Natural killer cell (primary cell): Measurements from ENCODE around the gene GPC5. TPM values are rescaled to one million over a fixed set of nuclear protein-coding genes. Genes with fewer than 3 reads are reported as not detected.

Experiments
- ATAC-seq, 3 donors: fragments of 150-1000 bp in 2 of 3; fragments of 200-7000 bp in 1 of 3; cut with Tn5 transposase; 1 replicate in 1 of 3; 2 replicates in 2 of 3; pipeline ENCODE4 v1.10.0; 2021; ENCODE audit warnings: mild to moderate bottlenecking in 2 of 3, moderate library complexity in 2 of 3
- DNase-seq, 2 donors: peaks; one replicate each; pipeline versions ENCODE4 v3.0.0 to v3.0.0-alpha.2; 2013 to 2021; ENCODE audit warnings: mixed read lengths in 1 of 2
- H3K27ac ChIP-seq: one replicate; pipeline ENCODE4 v1.5.1; 2013; ENCODE audit warnings: mild to moderate bottlenecking, low read length
- H3K27me3 ChIP-seq: one replicate; pipeline ENCODE4 v1.6.1; 2013; ENCODE audit warnings: low read length; ENCODE audit not compliant: control insufficient read depth, insufficient read depth
- H3K36me3 ChIP-seq: one replicate; pipeline ENCODE4 v1.6.1; 2013; ENCODE audit warnings: low read length; ENCODE audit not compliant: control insufficient read depth, insufficient read depth
- H3K4me1 ChIP-seq: one replicate; pipeline ENCODE4 v1.6.1; 2013; ENCODE audit warnings: low read length; ENCODE audit not compliant: control insufficient read depth, insufficient read depth
- H3K4me3 ChIP-seq: one replicate; pipeline ENCODE4 v1.5.1; 2013; ENCODE audit warnings: low read length
- H3K9me3 ChIP-seq: one replicate; pipeline ENCODE4 v1.6.1; 2013; ENCODE audit warnings: low read length; ENCODE audit not compliant: control insufficient read depth, insufficient read depth
- H3K27ac Mint-ChIP-seq, 2 donors: one replicate each; pipeline ENCODE4 v1.8.0; 2022; ENCODE audit warnings: mild to moderate bottlenecking in 2 of 2, mixed read lengths in 2 of 2, moderate library complexity in 1 of 2
- H3K27me3 Mint-ChIP-seq, 2 donors: one replicate each; pipeline ENCODE4 v1.8.0; 2022; ENCODE audit warnings: low read depth in 2 of 2, mixed read lengths in 2 of 2
- H3K36me3 Mint-ChIP-seq: one replicate; pipeline ENCODE4 v1.8.0; 2022; ENCODE audit warnings: mixed read lengths
- H3K4me1 Mint-ChIP-seq, 2 donors: one replicate each; pipeline ENCODE4 v1.8.0; 2022; ENCODE audit warnings: mixed read lengths in 2 of 2
- H3K4me3 Mint-ChIP-seq: one replicate; pipeline ENCODE4 v1.8.0; 2022; ENCODE audit warnings: mild to moderate bottlenecking, moderate library complexity, mixed read lengths
- H3K9me3 Mint-ChIP-seq, 2 donors: one replicate each; pipeline ENCODE4 v1.8.0; 2022; ENCODE audit warnings: mixed read lengths in 2 of 2
- CTCF ChIP-seq: fragments of 200-600 bp; IDR thresholded peaks from one replicate; pipeline ENCODE4 v1.8.0; 2022; ENCODE audit warnings: antibody characterized with exemption
- WGBS: methylation state at CpG from one replicate; pipeline ENCODE4 v1.1.7; 2013; ENCODE audit warnings: missing lambda C conversion rate; ENCODE audit not compliant: insufficient coverage; 5-methylcytosine and 5-hydroxymethylcytosine counted together
- intact Hi-C: fragments of 100-400 bp; cut with micrococcal nuclease; formaldehyde crosslinking; loops from one replicate; pipeline ENCODE4 v1.14.2; 2022
- total RNA-seq, 4 donors: library from RNA; stranded (reverse); fragments of 120-200 nt in 1 of 4; gene quantifications; one replicate each; pipeline versions ENCODE4 v1.2.3 to v1.2.4, GENCODE V29; 2013 to 2022

The GPC5 gene
- total RNA-seq, 3 donors from 2014 or later (not counting 1 experiment from before 2014, with no cell fraction given): not detected

DNA sequence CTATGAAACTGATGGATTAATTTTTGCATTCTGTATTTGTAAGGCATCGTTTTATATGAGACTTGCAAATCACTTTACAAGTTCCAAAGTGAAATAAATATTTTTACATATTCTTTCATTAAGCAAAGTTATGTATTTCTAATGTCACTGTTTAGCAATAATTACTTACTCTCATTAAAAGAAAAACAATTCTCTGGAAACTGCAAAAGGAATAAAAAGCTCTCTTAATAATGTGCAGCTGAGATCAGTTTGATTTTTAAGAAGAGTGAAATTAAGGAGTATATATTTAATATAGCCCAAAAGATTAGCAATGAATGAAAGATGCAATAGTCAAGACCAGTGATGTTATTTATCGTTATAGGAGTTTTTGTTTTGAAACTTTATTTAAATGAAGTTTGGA, 155.2 kb downstream of the GPC5 start:
- H3K27me3 Mint-ChIP-seq: no peaks in the 10 kb centered on the region
- H3K36me3 Mint-ChIP-seq: no peaks in the 10 kb centered on the region
- H3K9me3 Mint-ChIP-seq: peaks cover 10 to 15% of the 10 kb centered on the region in 2 donors
- no peak for DNase-seq
- Histone ChIP-seq H3K4me1 (no peaks in the 10 kb centered on the region), H3K36me3 (no peaks in the 10 kb centered on the region), H3K9me3 (no peaks in the 10 kb centered on the region), H3K27ac (no peak overlapping the region), H3K4me3 (no peak overlapping the region), H3K27me3 (no peaks in the 10 kb centered on the region)
- no peak overlapping the region for H3K27ac Mint-ChIP-seq
- ATAC-seq: no peak
- no peak for TF ChIP-seq CTCF
- H3K4me1 Mint-ChIP-seq: no peaks in the 10 kb centered on the region
- H3K4me3 Mint-ChIP-seq: no peak overlapping the region
- WGBS: no CpG with 5 or more reads among the region's 2 CpGs
- intact Hi-C loops: no loop called here

DNA sequence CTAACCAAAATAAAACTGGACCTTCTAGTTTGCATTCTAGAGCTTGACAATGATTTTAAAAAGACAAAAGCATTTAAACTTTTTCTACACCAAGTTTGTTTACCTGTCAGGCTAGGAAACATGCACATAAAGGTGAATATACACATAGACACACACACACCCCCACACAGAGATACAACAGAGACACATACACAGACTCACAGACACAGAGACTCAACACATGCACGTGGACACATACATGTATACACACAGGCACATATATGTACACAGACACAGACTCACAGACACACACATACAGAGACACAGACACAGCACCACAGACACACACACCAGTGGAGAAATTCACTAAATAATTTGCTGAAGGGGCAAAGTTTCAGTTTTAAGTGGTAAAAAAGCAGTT, 155.7 kb downstream of the GPC5 start:
- no peak overlapping the region for H3K27ac Mint-ChIP-seq
- Histone ChIP-seq H3K4me3 (no peak overlapping the region), H3K27ac (no peak overlapping the region), H3K4me1 (no peaks in the 10 kb centered on the region), H3K9me3 (no peaks in the 10 kb centered on the region), H3K36me3 (no peaks in the 10 kb centered on the region), H3K27me3 (no peaks in the 10 kb centered on the region)
- ATAC-seq (no peak), DNase-seq (no peak)
- no peak for TF ChIP-seq CTCF
- H3K9me3 Mint-ChIP-seq: peaks cover 10 to 13% of the 10 kb centered on the region in 2 donors
- whole genome bisulfite sequencing: 54% methylated on average over 1 of the region's 1 CpG
- H3K27me3 Mint-ChIP-seq: no peaks in the 10 kb centered on the region
- intact Hi-C loops: no loop called here
- H3K36me3 Mint-ChIP-seq: no peaks in the 10 kb centered on the region
- no peak overlapping the region for H3K4me3 Mint-ChIP-seq
- H3K4me1 Mint-ChIP-seq: no peaks in the 10 kb centered on the region

DNA sequence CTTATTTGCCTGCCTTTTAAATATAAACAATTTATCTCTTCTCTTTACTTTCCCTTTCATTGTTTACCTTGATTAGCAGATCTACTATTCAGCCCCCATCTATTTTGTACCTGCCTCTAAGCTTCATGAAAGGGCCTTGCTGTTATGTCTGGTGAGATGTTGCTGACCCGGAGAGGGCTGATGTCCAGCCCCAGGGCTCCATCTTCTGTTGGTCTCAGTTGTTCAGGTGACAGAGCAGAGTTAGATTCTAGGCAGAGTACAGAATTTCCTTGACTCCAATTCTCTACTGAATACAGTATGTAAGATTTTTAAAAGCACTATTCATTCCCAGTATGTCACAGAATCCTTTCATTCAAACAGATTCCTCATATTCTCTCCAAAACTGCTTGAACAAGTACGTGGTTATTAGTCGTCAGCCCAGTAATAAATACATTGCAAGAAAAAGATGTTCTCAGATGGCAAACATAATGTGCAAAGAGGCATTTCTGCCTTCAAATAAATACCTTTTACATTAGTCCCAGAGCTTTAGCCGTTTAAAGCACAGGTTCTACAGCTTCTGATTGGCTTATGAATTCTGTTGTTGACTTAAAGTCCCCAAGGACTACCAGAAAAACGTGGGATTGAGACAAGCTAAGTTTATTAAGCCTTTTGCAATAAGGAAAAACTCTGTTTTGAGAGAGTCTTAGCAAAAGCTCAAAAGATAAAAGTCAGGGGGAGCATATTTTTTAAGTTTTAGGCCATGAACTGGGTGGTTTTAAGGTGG, 159.1 kb downstream of the GPC5 start:
- WGBS: 79% methylated on average over 5 of the region's 5 CpGs
- Histone ChIP-seq H3K27ac (no peak overlapping the region), H3K4me3 (no peak overlapping the region), H3K27me3 (no peaks in the 10 kb centered on the region), H3K4me1 (no peaks in the 10 kb centered on the region), H3K9me3 (no peaks in the 10 kb centered on the region), H3K36me3 (no peaks in the 10 kb centered on the region)
- DNase-seq: no peak
- Mint-ChIP-seq H3K4me1 (no peaks in the 10 kb centered on the region), H3K27ac (no peak overlapping the region), H3K36me3 (no peaks in the 10 kb centered on the region), H3K27me3 (no peaks in the 10 kb centered on the region), H3K4me3 (no peak overlapping the region), H3K9me3 (peaks cover 0 to 8% of the 10 kb centered on the region in 2 donors)
- intact Hi-C loops: no loop called here
- no peak for ATAC-seq
- TF ChIP-seq CTCF: no peak

DNA sequence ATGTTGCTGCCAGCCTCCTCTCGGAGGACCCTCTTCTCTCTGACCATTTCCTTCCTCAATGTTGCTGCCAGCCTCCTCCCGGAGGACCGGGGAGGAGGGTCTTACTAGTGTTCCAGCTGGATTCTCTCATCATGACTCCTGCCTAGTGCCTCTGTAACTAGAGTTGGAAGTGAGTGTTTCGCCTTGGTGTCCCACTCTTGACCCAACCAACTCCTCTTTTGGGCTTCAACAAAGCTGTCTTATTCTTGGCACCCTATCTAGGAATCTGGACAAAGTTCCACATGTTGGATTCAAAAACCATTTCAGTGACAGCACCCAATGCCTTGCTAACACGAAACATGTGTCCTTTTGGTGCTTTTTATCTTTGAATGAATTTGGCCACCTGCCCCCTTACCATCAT, 165.4 kb downstream of the GPC5 start:
- Histone ChIP-seq H3K36me3 (no peaks in the 10 kb centered on the region), H3K27ac (no peak overlapping the region), H3K27me3 (no peaks in the 10 kb centered on the region), H3K4me3 (no peak overlapping the region), H3K9me3 (no peaks in the 10 kb centered on the region), H3K4me1 (no peaks in the 10 kb centered on the region)
- WGBS: 81% methylated on average over 3 of the region's 5 CpGs
- Mint-ChIP-seq H3K27me3 (no peaks in the 10 kb centered on the region), H3K36me3 (no peaks in the 10 kb centered on the region), H3K4me1 (no peaks in the 10 kb centered on the region), H3K27ac (no peak overlapping the region), H3K4me3 (no peak overlapping the region), H3K9me3 (peaks cover 0 to 6% of the 10 kb centered on the region in 2 donors)
- ATAC-seq (no peak), DNase-seq (no peak)
- intact Hi-C loops: no loop called here
- TF ChIP-seq CTCF: no peak
